ENCODE measurements around the gene DUX4. TPM values are rescaled to one million over a fixed set of nuclear protein-coding genes. Genes with fewer than 3 reads are reported as not detected.
"Not testable (repeated sequence)": the region's sequence is repeated elsewhere in the genome, so short reads cannot be mapped to it uniquely, and the experiment has no call there.

The DUX4 gene
- not detected for total RNA-seq

- H3K27me3 ChIP-seq; H3K4me1 ChIP-seq; H3K27ac ChIP-seq; H3K9me3 ChIP-seq; intact Hi-C loops (cut with DNase I; ENCODE audit: low total_unique reads); H3K36me3 ChIP-seq; H3K4me3 ChIP-seq: not testable (repeated sequence)
- peak in 1 of 2 donors; percentile 35 for DNase-seq (ENCODE audit: low spot score in 2 of 2)
These were observed at the start of gene DUX4 for GRCh38 chr4:190173428-190173827. TSS of gene DUX4 (plus strand) at chr4:190173774. CDS start at chr4:190173774, 0 bp downstream.

GRCh38 chr4:190175436-190175835 lies 1.9 kb downstream of the DUX4 start:
- DNase-seq (ENCODE audit: low spot score in 2 of 2); H3K27me3 ChIP-seq; H3K4me3 ChIP-seq; H3K9me3 ChIP-seq; H3K4me1 ChIP-seq; H3K27ac ChIP-seq; intact Hi-C loops (cut with DNase I; ENCODE audit: low total_unique reads); H3K36me3 ChIP-seq: not testable (repeated sequence)

- H3K4me1 ChIP-seq; H3K27me3 ChIP-seq; H3K9me3 ChIP-seq; H3K36me3 ChIP-seq; intact Hi-C loops (cut with DNase I; ENCODE audit: low total_unique reads); DNase-seq (ENCODE audit: low spot score in 2 of 2); H3K4me3 ChIP-seq; H3K27ac ChIP-seq: not testable (repeated sequence)
These were observed 4.4 kb downstream of the DUX4 start for GRCh38 chr4:190177727-190178605.

GRCh38 chr4:190178606-190178990 lies 5.0 kb downstream of the DUX4 start:
- H3K27ac ChIP-seq; DNase-seq (ENCODE audit: low spot score in 2 of 2); H3K9me3 ChIP-seq; H3K36me3 ChIP-seq; intact Hi-C loops (cut with DNase I; ENCODE audit: low total_unique reads); H3K4me1 ChIP-seq; H3K27me3 ChIP-seq; H3K4me3 ChIP-seq: not testable (repeated sequence)

GRCh38 chr4:190179030-190179739 lies 5.6 kb downstream of the DUX4 start:
- H3K9me3 ChIP-seq; H3K4me3 ChIP-seq; H3K27me3 ChIP-seq; H3K36me3 ChIP-seq; H3K27ac ChIP-seq; DNase-seq (ENCODE audit: low spot score in 2 of 2); H3K4me1 ChIP-seq; intact Hi-C loops (cut with DNase I; ENCODE audit: low total_unique reads): not testable (repeated sequence)

- H3K4me3 ChIP-seq; H3K4me1 ChIP-seq; H3K27me3 ChIP-seq; intact Hi-C loops (cut with DNase I; ENCODE audit: low total_unique reads); DNase-seq (ENCODE audit: low spot score in 2 of 2); H3K9me3 ChIP-seq; H3K27ac ChIP-seq; H3K36me3 ChIP-seq: not testable (repeated sequence)
These were observed 6.1 kb downstream of the DUX4 start for GRCh38 chr4:190179740-190180094.

GRCh38 chr4:190180947-190181346 lies 7.4 kb downstream of the DUX4 start:
- H3K9me3 ChIP-seq; H3K4me1 ChIP-seq; H3K4me3 ChIP-seq; H3K27ac ChIP-seq; DNase-seq (ENCODE audit: low spot score in 2 of 2); intact Hi-C loops (cut with DNase I; ENCODE audit: low total_unique reads); H3K36me3 ChIP-seq; H3K27me3 ChIP-seq: not testable (repeated sequence)

- intact Hi-C loops (cut with DNase I; ENCODE audit: low total_unique reads); H3K27ac ChIP-seq; H3K4me1 ChIP-seq; H3K36me3 ChIP-seq; H3K4me3 ChIP-seq; H3K9me3 ChIP-seq; H3K27me3 ChIP-seq: not testable (repeated sequence)
- peak in 1 of 2 donors; percentile 52 for DNase-seq (ENCODE audit: low spot score in 2 of 2)
These were observed 8.0 kb downstream of the DUX4 start for GRCh38 chr4:190181481-190182100.

- not testable (repeated sequence) for H3K9me3 ChIP-seq
These were observed 29.9 kb downstream of the DUX4 start for GRCh38 chr4:190203510-190203909.

More at GRCh38 chr4:190203510-190203909, 29.9 kb downstream of the DUX4 start:
- intact Hi-C loops (cut with DNase I; ENCODE audit: low total_unique reads); H3K36me3 ChIP-seq; H3K27ac ChIP-seq; H3K4me3 ChIP-seq; H3K27me3 ChIP-seq; H3K4me1 ChIP-seq: not testable (repeated sequence)
- peak in 1 of 2 donors; percentile 50 for DNase-seq (ENCODE audit: low spot score in 2 of 2)

Other genes starting within 250 kb of the DUX4 start
- gene FRG1, start 232.9 kb upstream of the DUX4 start, total RNA-seq = 10 to 100 TPM; 40.0 to 56.5 (median 41.9) TPM
- not detected for gene FRG2, start 146.5 kb upstream of the DUX4 start, total RNA-seq
- not detected for gene DBET, start 109.3 kb upstream of the DUX4 start, total RNA-seq

Data from breast epithelium (tissue), 4 donors.